MG63 (cell line): ENCODE data around the gene KDM2A. TPM values are rescaled to one million over a fixed set of nuclear protein-coding genes. Genes with fewer than 3 reads are reported as not detected.
A peak's percentile ranks its signal among the peaks of the same experiment; 100 is the strongest.
"Not testable (repeated sequence)": the region's sequence is repeated elsewhere in the genome, so short reads cannot be mapped to it uniquely, and the experiment has no call there.

Experiments
- DNase-seq: peaks from one replicate; pipeline ENCODE4 v3.0.0-alpha.2; 2020
- H3K27me3 ChIP-seq: fragments of 250-450 bp; sonication (Bioruptor Pico); 2 replicates; pipeline ENCODE4 v1.5.1; 2020; ENCODE audit warnings: mild to moderate bottlenecking, moderate library complexity
- H3K36me3 ChIP-seq: fragments of 250-450 bp; sonication (Bioruptor Pico); 2 replicates; pipeline ENCODE4 v1.5.1; 2020; ENCODE audit warnings: mild to moderate bottlenecking, moderate library complexity
- H3K4me3 ChIP-seq: fragments of 250-450 bp; sonication (Bioruptor Pico); 2 replicates; pipeline ENCODE4 v1.5.1; 2020; ENCODE audit warnings: mild to moderate bottlenecking, moderate library complexity
- H3K9me3 ChIP-seq: fragments of 250-450 bp; sonication (Bioruptor Pico); 2 replicates; pipeline ENCODE4 v1.5.1; 2020; ENCODE audit warnings: mild to moderate bottlenecking, moderate library complexity
- total RNA-seq: library from RNA; depleted of rRNA; stranded (reverse); fragments of >200 nt; shearing (Covaris generic); gene quantifications from 2 replicates; pipeline ENCODE4 v1.2.3, GENCODE V29; 2014; ENCODE audit warnings: low replicate concordance

KDM2A gene
- total RNA-seq, 1 experiment from 2014 or later: 16.7 TPM

- DNase-seq: no peak
- no peaks in the 10 kb centered on the region for H3K9me3 ChIP-seq
- H3K27me3 ChIP-seq: no peaks in the 10 kb centered on the region
- H3K4me3 ChIP-seq: no peak overlapping the region
- H3K36me3 ChIP-seq: no peaks in the 10 kb centered on the region
Observed at GRCh38 chr11:67113231-67113721, 5.8 kb upstream of the KDM2A start.

GRCh38 chr11:67114275-67114896 is 4.7 kb upstream of the KDM2A start:
- Histone ChIP-seq H3K4me3 (no peak overlapping the region), H3K36me3 (no peaks in the 10 kb centered on the region), H3K9me3 (no peaks in the 10 kb centered on the region), H3K27me3 (no peaks in the 10 kb centered on the region)
- DNase-seq: no peak

- Histone ChIP-seq H3K4me3 (no peak overlapping the region), H3K27me3 (no peaks in the 10 kb centered on the region), H3K36me3 (peaks cover 8% of the 10 kb centered on the region; the same call in 1 of the 2 replicates), H3K9me3 (no peaks in the 10 kb centered on the region)
- no peak for DNase-seq
Observed at GRCh38 chr11:67116758-67117105, 2.3 kb upstream of the KDM2A start.

- Histone ChIP-seq H3K9me3 (no peaks in the 10 kb centered on the region), H3K4me3 (no peak overlapping the region), H3K36me3 (peaks cover 11% of the 10 kb centered on the region), H3K27me3 (no peaks in the 10 kb centered on the region)
- no peak for DNase-seq
Observed at GRCh38 chr11:67117176-67117575, 1.9 kb upstream of the KDM2A start.

- no peak for DNase-seq
- no peak overlapping the region for H3K4me3 ChIP-seq
- H3K27me3 ChIP-seq: no peaks in the 10 kb centered on the region
- peaks cover 14% of the 10 kb centered on the region for H3K36me3 ChIP-seq
- no peaks in the 10 kb centered on the region for H3K9me3 ChIP-seq
Observed at GRCh38 chr11:67117672-67118180, 1.3 kb upstream of the KDM2A start.

- no peaks in the 10 kb centered on the region for H3K27me3 ChIP-seq
- H3K36me3 ChIP-seq: peaks cover 17% of the 10 kb centered on the region
- DNase-seq: no peak
- no peak overlapping the region for H3K4me3 ChIP-seq
- no peaks in the 10 kb centered on the region for H3K9me3 ChIP-seq
Observed at GRCh38 chr11:67118181-67118766, 789 bp upstream of the KDM2A start.

- H3K27me3 ChIP-seq: no peaks in the 10 kb centered on the region
- H3K4me3 ChIP-seq: peak overlapping the region; percentile 96
- no peaks in the 10 kb centered on the region for H3K9me3 ChIP-seq
- DNase-seq: peak; percentile 27
- peaks cover 28% of the 10 kb centered on the region for H3K36me3 ChIP-seq
Observed at GRCh38 chr11:67119585-67120391, 725 bp downstream of the KDM2A start.

- Histone ChIP-seq H3K36me3 (peaks cover 28% of the 10 kb centered on the region), H3K9me3 (no peaks in the 10 kb centered on the region), H3K4me3 (peak overlapping the region; percentile 96), H3K27me3 (no peaks in the 10 kb centered on the region)
- no peak for DNase-seq
Observed at GRCh38 chr11:67120456-67120855, 1.4 kb downstream of the KDM2A start.

GRCh38 chr11:67120881-67121710 is 2.0 kb downstream of the KDM2A start:
- Histone ChIP-seq H3K36me3 (peaks cover 28% of the 10 kb centered on the region), H3K4me3 (peak overlapping the region; percentile 96), H3K27me3 (no peaks in the 10 kb centered on the region), H3K9me3 (no peaks in the 10 kb centered on the region)
- DNase-seq: no peak

GRCh38 chr11:67123801-67124200 is 4.7 kb downstream of the KDM2A start:
- DNase-seq: not testable (repeated sequence)
- H3K36me3 ChIP-seq: peaks cover 40% of the 10 kb centered on the region

GRCh38 chr11:67126243-67126642 is 7.2 kb downstream of the KDM2A start:
- not testable (repeated sequence) for H3K27me3 ChIP-seq, H3K4me3 ChIP-seq, DNase-seq, H3K9me3 ChIP-seq
- H3K36me3 ChIP-seq: peaks cover 45% of the 10 kb centered on the region

More at GRCh38 chr11:67123801-67124200, 4.7 kb downstream of the KDM2A start:
- not testable (repeated sequence) for H3K9me3 ChIP-seq, H3K4me3 ChIP-seq, H3K27me3 ChIP-seq

- no peak for DNase-seq
- H3K4me3 ChIP-seq: no peak overlapping the region
- H3K9me3 ChIP-seq: no peaks in the 10 kb centered on the region
- no peaks in the 10 kb centered on the region for H3K27me3 ChIP-seq
- peaks cover 42% of the 10 kb centered on the region for H3K36me3 ChIP-seq
Observed at GRCh38 chr11:67126986-67127385, 7.9 kb downstream of the KDM2A start.

- not testable (repeated sequence) for H3K27me3 ChIP-seq, DNase-seq, H3K4me3 ChIP-seq, H3K9me3 ChIP-seq
- peaks cover 53% of the 10 kb centered on the region for H3K36me3 ChIP-seq
Observed at GRCh38 chr11:67130861-67131260, 11.8 kb downstream of the KDM2A start.

GRCh38 chr11:67136156-67136555 is 17.1 kb downstream of the KDM2A start:
- peaks cover 66% of the 10 kb centered on the region for H3K36me3 ChIP-seq
- H3K27me3 ChIP-seq: no peaks in the 10 kb centered on the region
- no peaks in the 10 kb centered on the region for H3K9me3 ChIP-seq
- DNase-seq: no peak
- H3K4me3 ChIP-seq: no peak overlapping the region

- DNase-seq: no peak
- no peaks in the 10 kb centered on the region for H3K27me3 ChIP-seq
- peaks cover 56% of the 10 kb centered on the region for H3K36me3 ChIP-seq
- no peak overlapping the region for H3K4me3 ChIP-seq
- no peaks in the 10 kb centered on the region for H3K9me3 ChIP-seq
Observed at GRCh38 chr11:67138922-67139321, 19.9 kb downstream of the KDM2A start.

- Histone ChIP-seq H3K9me3 (no peaks in the 10 kb centered on the region), H3K4me3 (no peak overlapping the region), H3K36me3 (peaks cover 29% of the 10 kb centered on the region), H3K27me3 (no peaks in the 10 kb centered on the region)
- no peak for DNase-seq
Observed at GRCh38 chr11:67146516-67147226, 27.6 kb downstream of the KDM2A start.
